Measurements from ENCODE around the gene ANXA2R. TPM values are rescaled to one million over a fixed set of nuclear protein-coding genes. Genes with fewer than 3 reads are reported as not detected.

ANXA2R gene
- total and polyA plus RNA-seq, 2 of the 13 experiments (the other 11 are each of a cell fraction or from before 2014, with no cell fraction given), result 0.95 to 1.3 TPM

- 0 out of 2 replicates have a peak, but pooled peaks have one; percentile 55 for TF ChIP-seq DNMT3B (CRISPR knock-in tag; conservative IDR thresholded peaks at IDR 0.05)
- TF ChIP-seq HOXA7 (CRISPR knock-in tag; IDR thresholded peaks at IDR 0.05), result no peak
- peak; percentile 28; the same call in 1 of the 2 replicates for TF ChIP-seq ZNF142 (CRISPR knock-in tag; IDR thresholded peaks at IDR 0.05)
- peak; percentile 70; the same call in 1 of the 2 replicates for TF ChIP-seq HOXA3 (CRISPR knock-in tag; IDR thresholded peaks at IDR 0.05)
- TF ChIP-seq CENPBD1 (CRISPR knock-in tag; IDR thresholded peaks at IDR 0.05; ENCODE audit: borderline replicate concordance, low read depth), result no peak
- TF ChIP-seq ZFP90 (CRISPR knock-in tag; IDR thresholded peaks at IDR 0.05; ENCODE audit: borderline replicate concordance), result no peak
- TF ChIP-seq FOSL2 (CRISPR knock-in tag; IDR thresholded peaks at IDR 0.05), result no peak
- TF ChIP-seq CSRNP2 (CRISPR knock-in tag; conservative IDR thresholded peaks at IDR 0.05; ENCODE audit: low read depth), result no peak
- no peak for TF ChIP-seq RNF2 (conservative IDR thresholded peaks at IDR 0.05; ENCODE audit: low read depth)
- TF ChIP-seq STAT6 (CRISPR knock-in tag; IDR thresholded peaks at IDR 0.05; ENCODE audit: borderline replicate concordance), result peak; percentile 77; the same call in 1 of the 2 replicates
- TF ChIP-seq BRCA1 (CRISPR knock-in tag; IDR thresholded peaks at IDR 0.05), result no peak
- no peak for TF ChIP-seq ZNF326 (CRISPR knock-in tag; IDR thresholded peaks at IDR 0.05; ENCODE audit: borderline replicate concordance)
- no peak for TF ChIP-seq ZNF503 (CRISPR knock-in tag; IDR thresholded peaks at IDR 0.05)
Observed at GRCh38 chr5:43066799-43067741, 27.0 kb upstream of the ANXA2R start (continued).
